Measurements from ENCODE around the gene L3MBTL3. TPM values are rescaled to one million over a fixed set of nuclear protein-coding genes. Genes with fewer than 3 reads are reported as not detected.

The L3MBTL3 gene
- polyA plus RNA-seq (ENCODE audit: insufficient read length): 21.4 TPM
- long read RNA-seq, donor 1, full-length matches to known transcripts: 1 of 1 reads
- long read RNA-seq, donor 1, partial matches to known transcripts: 0 of 1 reads
- long read RNA-seq, donor 1, other reads (novel, unspliced or antisense): 0 of 1 reads
- long read RNA-seq, donor 2: 0 reads
- long read RNA-seq, donor 3, full-length matches to known transcripts: 1 of 1 reads
- long read RNA-seq, donor 3, partial matches to known transcripts: 0 of 1 reads
- long read RNA-seq, donor 3, other reads (novel, unspliced or antisense): 0 of 1 reads
- long read RNA-seq, donor 4: 0 reads
- long read RNA-seq, donor 5, full-length matches to known transcripts: 1 of 23 reads
- long read RNA-seq, donor 5, partial matches to known transcripts: 22 of 23 reads
- long read RNA-seq, donor 5, other reads (novel, unspliced or antisense): 0 of 23 reads
- long read RNA-seq, donor 6, full-length matches to known transcripts: 3 of 3 reads
- long read RNA-seq, donor 6, partial matches to known transcripts: 0 of 3 reads
- long read RNA-seq, donor 6, other reads (novel, unspliced or antisense): 0 of 3 reads
- long read RNA-seq, donor 7, full-length matches to known transcripts: 1 of 1 reads
- long read RNA-seq, donor 7, partial matches to known transcripts: 0 of 1 reads
- long read RNA-seq, donor 7, other reads (novel, unspliced or antisense): 0 of 1 reads
- long read RNA-seq, donor 8, full-length matches to known transcripts: 2 of 7 reads
- long read RNA-seq, donor 8, partial matches to known transcripts: 5 of 7 reads
- long read RNA-seq, donor 8, other reads (novel, unspliced or antisense): 0 of 7 reads

- DNase-seq: peak; percentile 88
Measured at GRCh38 chr6:130018292-130018743, at the start of gene L3MBTL3. Gene L3MBTL3 (plus strand): TSS chr6:130018581. CDS start chr6:130042700, 24,119 bp downstream.

GRCh38 chr6:129969064-129969463, 49.3 kb upstream of the L3MBTL3 start:
- no peak for DNase-seq

- DNase-seq: no peak
Measured at GRCh38 chr6:129976110-129976509, 42.3 kb upstream of the L3MBTL3 start.

GRCh38 chr6:129978148-129978916, 40.0 kb upstream of the L3MBTL3 start:
- no peak for DNase-seq

- DNase-seq: no peak
Measured at GRCh38 chr6:129980821-129981220, 37.6 kb upstream of the L3MBTL3 start.

GRCh38 chr6:129981598-129981997, 36.8 kb upstream of the L3MBTL3 start:
- DNase-seq: no peak

- no peak for DNase-seq
Measured at GRCh38 chr6:129989396-129989795, 29.0 kb upstream of the L3MBTL3 start.

GRCh38 chr6:129992881-129993280, 25.5 kb upstream of the L3MBTL3 start:
- no peak for DNase-seq

- no peak for DNase-seq
Measured at GRCh38 chr6:129994410-129994809, 24.0 kb upstream of the L3MBTL3 start.

GRCh38 chr6:129996387-129996786, 22.0 kb upstream of the L3MBTL3 start:
- DNase-seq: no peak

GRCh38 chr6:130000526-130001421, 17.6 kb upstream of the L3MBTL3 start:
- no peak for DNase-seq

- DNase-seq: no peak
Measured at GRCh38 chr6:130008236-130008873, 10.0 kb upstream of the L3MBTL3 start.

GRCh38 chr6:130009146-130009545, 9.2 kb upstream of the L3MBTL3 start:
- DNase-seq: no peak

- DNase-seq: no peak
Measured at GRCh38 chr6:130010387-130010786, 8.0 kb upstream of the L3MBTL3 start.

GRCh38 chr6:130012728-130013127, 5.7 kb upstream of the L3MBTL3 start:
- no peak for DNase-seq

- no peak for DNase-seq
Measured at GRCh38 chr6:130018744-130019325, 454 bp downstream of the L3MBTL3 start.

GRCh38 chr6:130019326-130020072, 1.1 kb downstream of the L3MBTL3 start:
- peak; percentile 31 for DNase-seq

GRCh38 chr6:130020073-130020906, 1.9 kb downstream of the L3MBTL3 start:
- DNase-seq: no peak
